HPDE6-E6E7 (cell line): ENCODE measurements around the gene SIM1.

ENCODE experiments used
- DNase-seq: peaks from one replicate; pipeline ENCODE4 v3.0.0; 2011; ENCODE audit warnings: missing footprints; ENCODE audit errors: extremely low spot score

The SIM1 gene

GRCh38 chr6:100430962-100431361 lies 33.8 kb downstream of the SIM1 start:
- no peak for DNase-seq

- DNase-seq = no peak
Observed at GRCh38 chr6:100427452-100427851, 37.3 kb downstream of the SIM1 start.

GRCh38 chr6:100426744-100427338 lies 37.9 kb downstream of the SIM1 start:
- DNase-seq = no peak

GRCh38 chr6:100426241-100426640 lies 38.5 kb downstream of the SIM1 start:
- no peak for DNase-seq

GRCh38 chr6:100420711-100421110 lies 44.0 kb downstream of the SIM1 start:
- DNase-seq = no peak

- no peak for DNase-seq
Observed at GRCh38 chr6:100417036-100417435, 47.7 kb downstream of the SIM1 start.

- DNase-seq = no peak
Observed at GRCh38 chr6:100415768-100416167, 49.0 kb downstream of the SIM1 start.

GRCh38 chr6:100412872-100413271 lies 51.8 kb downstream of the SIM1 start:
- DNase-seq = no peak

GRCh38 chr6:100404051-100404450 lies 60.7 kb downstream of the SIM1 start:
- no peak for DNase-seq

GRCh38 chr6:100393493-100393892 lies 71.2 kb downstream of the SIM1 start:
- DNase-seq = no peak

GRCh38 chr6:100392423-100392822 lies 72.3 kb downstream of the SIM1 start:
- no peak for DNase-seq

GRCh38 chr6:100388868-100389519 lies 75.7 kb downstream of the SIM1 start:
- no peak for DNase-seq

- no peak for DNase-seq
Observed at GRCh38 chr6:100382767-100383195, 81.9 kb downstream of the SIM1 start.

GRCh38 chr6:100382031-100382430 lies 82.7 kb downstream of the SIM1 start:
- DNase-seq = peak; percentile 14

- no peak for DNase-seq
Observed at GRCh38 chr6:100381111-100381510, 83.6 kb downstream of the SIM1 start.

- DNase-seq = no peak
Observed at GRCh38 chr6:100379386-100379785, 85.3 kb downstream of the SIM1 start.

GRCh38 chr6:100378576-100378975 lies 86.1 kb downstream of the SIM1 start:
- DNase-seq = no peak

GRCh38 chr6:100376103-100376502 lies 88.6 kb downstream of the SIM1 start:
- no peak for DNase-seq

- DNase-seq = no peak
Observed at GRCh38 chr6:100372326-100373091, 92.2 kb downstream of the SIM1 start.

- no peak for DNase-seq
Observed at GRCh38 chr6:100371591-100371990, 93.1 kb downstream of the SIM1 start.

- DNase-seq = no peak
Observed at GRCh38 chr6:100370265-100370664, 94.5 kb downstream of the SIM1 start.

- DNase-seq = peak; percentile 42
Observed at GRCh38 chr6:100366419-100366818, 98.3 kb downstream of the SIM1 start.

- no peak for DNase-seq
Observed at GRCh38 chr6:100363651-100364050, 101.1 kb downstream of the SIM1 start.
